Nephron progenitor cell (in vitro differentiated cells): ENCODE results near the gene RASSF7.

ENCODE experiments used
- DNase-seq: peaks from one replicate; pipeline ENCODE4 v3.0.0; 2021
- H3K27ac Mint-ChIP-seq: 2 replicates; pipeline ENCODE4 v1.8.0; 2021; ENCODE audit warnings: mild to moderate bottlenecking, moderate library complexity, mixed read lengths
- H3K27me3 Mint-ChIP-seq: 2 replicates; pipeline ENCODE4 v1.8.0; 2021; ENCODE audit warnings: mild to moderate bottlenecking, low read depth, mixed read lengths; ENCODE audit not compliant: poor library complexity
- H3K36me3 Mint-ChIP-seq: 2 replicates; pipeline ENCODE4 v1.8.0; 2021; ENCODE audit warnings: low read depth, mixed read lengths
- H3K4me1 Mint-ChIP-seq: 2 replicates; pipeline ENCODE4 v1.8.0; 2021; ENCODE audit warnings: mixed read lengths
- H3K4me3 Mint-ChIP-seq: 2 replicates; pipeline ENCODE4 v1.8.0; 2021; ENCODE audit warnings: mild to moderate bottlenecking, moderate library complexity, mixed read lengths
- H3K9me3 Mint-ChIP-seq: 2 replicates; pipeline ENCODE4 v1.8.0; 2021; ENCODE audit warnings: mild to moderate bottlenecking, moderate library complexity, mixed read lengths
- CTCF ChIP-seq: fragments of 200-600 bp; sonication (generic); IDR thresholded peaks from 2 replicates; pipeline ENCODE4 v1.5.0; 2021; ENCODE audit warnings: antibody characterized with exemption

RASSF7 gene

GRCh38 chr11:541433-541885, 19.3 kb upstream of the RASSF7 start:
- DNase-seq, result peak; percentile 5
- Mint-ChIP-seq H3K27ac (no peak overlapping the region), H3K27me3 (peaks cover 26% of the 10 kb centered on the region), H3K9me3 (no peaks in the 10 kb centered on the region), H3K36me3 (peaks cover 5% of the 10 kb centered on the region), H3K4me3 (no peak overlapping the region), H3K4me1 (peaks cover 26% of the 10 kb centered on the region)
- no peak for TF ChIP-seq CTCF

GRCh38 chr11:544817-545166, 16.0 kb upstream of the RASSF7 start:
- TF ChIP-seq CTCF, result no peak
- Mint-ChIP-seq H3K4me1 (peaks cover 7% of the 10 kb centered on the region), H3K27ac (no peak overlapping the region), H3K9me3 (no peaks in the 10 kb centered on the region), H3K27me3 (peaks cover 6% of the 10 kb centered on the region), H3K4me3 (no peak overlapping the region), H3K36me3 (peaks cover 5% of the 10 kb centered on the region)
- no peak for DNase-seq

- Mint-ChIP-seq H3K4me1 (peaks cover 5% of the 10 kb centered on the region), H3K27me3 (peaks cover 6% of the 10 kb centered on the region), H3K36me3 (peaks cover 5% of the 10 kb centered on the region), H3K4me3 (no peak overlapping the region), H3K27ac (no peak overlapping the region), H3K9me3 (no peaks in the 10 kb centered on the region)
- no peak for TF ChIP-seq CTCF
- no peak for DNase-seq
Observed at GRCh38 chr11:545171-545570, 15.6 kb upstream of the RASSF7 start.

GRCh38 chr11:548700-549603, 11.8 kb upstream of the RASSF7 start:
- Mint-ChIP-seq H3K4me1 (peaks cover 7% of the 10 kb centered on the region), H3K4me3 (no peak overlapping the region), H3K36me3 (no peaks in the 10 kb centered on the region), H3K27ac (no peak overlapping the region), H3K9me3 (no peaks in the 10 kb centered on the region), H3K27me3 (peaks cover 6% of the 10 kb centered on the region)
- no peak for TF ChIP-seq CTCF
- DNase-seq, result peak; percentile 3

- no peak for DNase-seq
- no peak overlapping the region for H3K27ac Mint-ChIP-seq
- peaks cover 7% of the 10 kb centered on the region for H3K4me1 Mint-ChIP-seq
- peaks cover 10% of the 10 kb centered on the region for H3K27me3 Mint-ChIP-seq
- no peak overlapping the region for H3K4me3 Mint-ChIP-seq
- TF ChIP-seq CTCF, result no peak
- H3K36me3 Mint-ChIP-seq, result no peaks in the 10 kb centered on the region
- H3K9me3 Mint-ChIP-seq, result no peaks in the 10 kb centered on the region
Observed at GRCh38 chr11:550021-550745, 10.6 kb upstream of the RASSF7 start.
